ENCODE results near the gene INO80C. TPM values are rescaled to one million over a fixed set of nuclear protein-coding genes. Genes with fewer than 3 reads are reported as not detected.

The INO80C gene
- total RNA-seq, 1 experiment from 2014 or later: 51.1 TPM

GRCh38 chr18:35442701-35443100 is 55.1 kb downstream of the INO80C start:
- Histone ChIP-seq H3K18ac (ENCODE audit: insufficient read length, low read depth, low read length) (no peak overlapping the region), H2AK5ac (ENCODE audit: insufficient read length, low read length) (no peak overlapping the region), H2BK15ac (ENCODE audit: low read depth, low read length) (no peak overlapping the region), H3K79me2 (ENCODE audit: insufficient read depth, low read length) (no peaks in the 10 kb centered on the region), H2BK12ac (ENCODE audit: insufficient read length, low read depth, low read length) (no peak overlapping the region), H3T11ph (ENCODE audit: low read length) (no peak overlapping the region), H3K27me3 (ENCODE audit: insufficient read depth, low read length) (no peaks in the 10 kb centered on the region), H3K56ac (ENCODE audit: insufficient read length, low read depth, low read length) (no peak overlapping the region), H3K79me1 (ENCODE audit: insufficient read depth, low read depth, low read length, poor library complexity, severe bottlenecking) (no peaks in the 10 kb centered on the region), H3K9me3 (ENCODE audit: control insufficient read depth, low read depth, low read length) (no peaks in the 10 kb centered on the region), H2BK20ac (ENCODE audit: low read depth, low read length, poor library complexity, severe bottlenecking) (no peak overlapping the region), H3K4ac (ENCODE audit: low read depth, low read length) (no peak overlapping the region), H4K8ac (replicated peaks; ENCODE audit: insufficient read length, low read depth, low read length) (no peak overlapping the region), H4K20me1 (ENCODE audit: control insufficient read depth, insufficient read depth, insufficient read length) (no peaks in the 10 kb centered on the region), H2BK5ac (ENCODE audit: insufficient read length, low read length) (no peak overlapping the region), H3K4me1 (ENCODE audit: insufficient read depth, low read length) (no peaks in the 10 kb centered on the region), H3K23ac (ENCODE audit: insufficient read length, low read depth, low read length) (no peak overlapping the region), H3K14ac (ENCODE audit: insufficient read depth, low read length) (no peak overlapping the region), H2AFZ (ENCODE audit: low read length) (no peak overlapping the region), H3K27ac (ENCODE audit: insufficient read length, low read depth, low read length) (no peak overlapping the region), H3K23me2 (ENCODE audit: insufficient read length, low read depth, low read length, poor library complexity, severe bottlenecking) (no peaks in the 10 kb centered on the region), H3K4me2 (ENCODE audit: insufficient read depth, insufficient read length, low read length) (no peak overlapping the region), H2BK120ac (ENCODE audit: low read depth, low read length, poor library complexity, severe bottlenecking) (no peak overlapping the region), H3K9ac (ENCODE audit: extremely low read depth, insufficient read length, low read length) (no peak overlapping the region), H4K5ac (ENCODE audit: insufficient read length, low read depth, low read length) (no peak overlapping the region), H4K91ac (ENCODE audit: insufficient read length, low read depth, low read length) (no peak overlapping the region)
- H3K9me3 Mint-ChIP-seq: no peaks in the 10 kb centered on the region
- H3K4me1 Mint-ChIP-seq: peaks cover 9 to 10% of the 10 kb centered on the region in 2 experiments
- H3K36me3 Mint-ChIP-seq (ENCODE audit: insufficient read depth in 1 of 3, low read depth in 3 of 3): no peaks in the 10 kb centered on the region
- no peak for DNase-seq
- WGBS (ENCODE audit: extremely low coverage, insufficient read length, low lambda C conversion rate): no CpG with 5 or more reads among the region's 5 CpGs
- no peaks in the 10 kb centered on the region for H3K27me3 Mint-ChIP-seq (ENCODE audit: low read depth)
- no peak overlapping the region for H3K4me3 Mint-ChIP-seq
- H3K27ac Mint-ChIP-seq: no peak overlapping the region; a peak in 1 of 7 replicates
- no peak for TF ChIP-seq CTCF (conservative IDR thresholded peaks at IDR 0.05)
